Measurements from ENCODE around the gene ADCY4.

The ADCY4 gene

GRCh38 chr14:24272467-24272866, 62.4 kb downstream of the ADCY4 start:
- no peak for DNase-seq (ENCODE audit: low read depth)

DNA sequence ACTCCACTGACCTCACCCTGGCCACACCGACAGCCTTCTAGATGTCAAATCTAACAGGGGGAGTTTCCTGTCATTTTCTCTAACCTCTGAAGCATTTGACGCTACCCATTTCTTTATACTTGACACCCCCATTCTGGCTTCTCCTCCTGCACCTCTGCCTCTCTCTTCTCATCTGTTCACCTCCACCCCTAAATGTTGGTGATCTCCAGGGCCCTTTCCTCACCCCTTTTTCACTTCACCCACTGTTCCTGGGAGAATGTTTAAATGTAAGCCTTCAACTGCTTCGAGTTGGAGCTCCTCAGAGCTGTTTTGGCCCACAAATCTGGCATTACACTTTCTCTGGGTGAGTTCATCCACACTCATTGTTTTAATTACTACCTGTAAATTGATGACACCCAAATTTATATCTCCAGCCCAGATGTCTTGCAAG, 63.0 kb downstream of the ADCY4 start:
- no peak for DNase-seq (ENCODE audit: low read depth)

DNA sequence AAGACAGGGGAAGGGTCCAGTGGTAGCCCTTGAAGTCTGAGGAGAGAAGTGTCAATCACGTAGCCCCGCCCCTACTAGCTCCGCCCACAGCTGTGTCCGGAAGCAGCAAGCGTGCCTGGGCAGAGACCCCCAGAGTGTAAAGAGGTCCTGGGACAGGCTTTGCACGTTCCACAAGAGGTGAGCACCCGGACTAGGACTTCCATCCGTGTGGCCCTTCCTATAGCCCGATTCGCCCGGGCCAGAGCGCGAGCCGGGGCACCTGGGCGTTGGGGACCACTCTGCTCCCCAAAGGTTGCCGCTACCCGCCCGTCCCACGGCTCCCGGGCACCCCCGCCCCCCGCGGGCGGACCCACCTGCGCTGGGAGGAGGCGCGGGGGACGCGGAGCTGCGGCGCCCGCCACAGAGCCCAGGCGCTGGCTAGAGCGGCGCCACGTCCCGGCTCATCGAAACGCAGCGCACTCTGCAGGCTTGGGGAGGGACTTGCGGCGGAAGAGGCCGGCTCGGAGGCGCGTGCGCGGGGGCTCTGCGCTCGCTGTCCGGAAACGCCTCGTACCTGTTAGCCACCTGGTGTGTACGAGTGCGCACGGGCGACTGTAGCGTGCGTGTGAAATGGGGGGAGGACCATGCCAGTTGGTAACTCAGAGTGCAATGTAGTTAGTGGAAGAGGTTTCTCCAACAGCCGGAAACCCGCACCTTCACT, 63.6 kb downstream of the ADCY4 start, which contains the start of gene RABGGTA:
RABGGTA (minus strand) TSS at position 464 of the 700 bp plus-strand sequence. CDS start 482 bp downstream, outside the sequence.
- DNase-seq (ENCODE audit: low read depth): no peak

DNA sequence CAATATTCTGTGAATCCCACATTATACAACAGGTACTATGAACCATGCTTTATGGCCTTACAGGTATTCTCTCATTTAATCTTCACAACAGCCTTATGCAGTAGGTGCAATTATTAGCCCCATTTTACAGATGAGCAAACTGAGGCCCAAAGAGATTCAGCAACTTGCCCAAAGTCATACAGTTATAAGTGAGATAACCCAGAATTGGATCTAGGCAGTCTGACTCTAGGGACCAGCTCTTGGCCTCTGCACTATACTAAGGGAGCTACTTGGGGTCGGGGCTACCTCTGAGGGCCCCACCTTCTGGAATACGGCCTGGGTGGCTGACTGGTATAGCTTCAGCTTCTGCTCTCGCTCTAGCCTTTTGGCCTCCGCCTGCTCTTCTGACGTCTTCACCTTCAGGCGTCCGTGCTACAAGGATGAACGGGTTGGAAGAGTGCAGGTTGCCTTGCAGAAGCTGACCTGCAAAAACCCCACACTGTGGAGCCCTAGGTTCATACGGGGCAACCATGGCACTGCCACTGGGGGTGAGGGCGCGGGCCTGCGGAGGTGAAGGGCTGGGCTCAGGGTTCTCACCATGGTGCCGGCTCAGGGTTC, 64.2 kb downstream of the ADCY4 start:
- DNase-seq (ENCODE audit: low read depth): no peak

GRCh38 chr14:24269910-24270536, 64.8 kb downstream of the ADCY4 start:
- DNase-seq (ENCODE audit: low read depth): no peak

DNA sequence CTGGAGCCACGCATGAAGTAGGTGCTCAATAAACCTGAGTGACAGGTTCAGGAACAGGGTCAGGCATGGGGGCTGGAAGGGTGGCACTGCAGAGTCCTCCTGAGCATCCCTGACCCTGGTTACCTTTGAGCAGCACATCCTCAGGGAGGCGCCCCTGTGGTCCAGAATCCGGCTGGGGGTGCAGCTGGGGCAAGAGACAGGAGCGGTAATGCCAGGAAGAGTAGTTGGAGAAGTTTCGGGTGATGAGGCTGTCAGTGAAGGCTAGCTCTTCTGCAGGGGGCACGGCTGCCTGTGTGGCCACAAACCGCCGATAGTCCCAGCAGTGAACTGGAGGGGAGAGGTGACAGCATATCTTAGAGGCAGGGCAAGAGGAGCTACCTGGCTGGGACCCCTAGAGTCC, 65.5 kb downstream of the ADCY4 start:
- DNase-seq (ENCODE audit: low read depth): no peak

All from GM04503 (cell line).